Activated effector memory CD4-positive, alpha-beta T cell treated with anti-CD3 and anti-CD28 coated beads, Interleukin-2, amount 50 U/mL, for 16 hours (primary cell): ENCODE measurements around the gene BPI.
"Not testable (repeated sequence)": the region's sequence is repeated elsewhere in the genome, so short reads cannot be mapped to it uniquely, and the experiment has no call there.

Source experiments
- DNase-seq: peaks from one replicate; pipeline ENCODE4 v3.0.0-alpha.2; 2020

BPI gene

DNA sequence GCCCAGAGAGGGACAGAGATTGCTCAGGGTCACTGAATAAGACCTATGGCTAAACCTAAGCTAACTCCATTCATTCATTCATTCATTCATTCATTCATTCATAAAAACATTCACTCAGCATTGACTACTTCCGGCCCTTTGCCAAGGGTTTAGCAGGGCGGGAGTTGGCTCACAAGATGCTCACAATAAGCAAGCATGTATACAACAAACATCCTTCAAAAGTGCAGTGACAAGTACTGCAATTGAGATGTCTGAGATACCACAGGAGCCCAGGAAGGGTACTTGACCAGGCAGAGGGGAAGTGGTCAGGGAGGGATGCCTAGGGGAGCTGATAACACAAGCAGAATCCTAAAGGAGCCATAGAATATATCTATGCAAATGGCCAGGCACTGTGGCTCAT is 25.2 kb upstream of the BPI start:
- DNase-seq: no peak

DNA sequence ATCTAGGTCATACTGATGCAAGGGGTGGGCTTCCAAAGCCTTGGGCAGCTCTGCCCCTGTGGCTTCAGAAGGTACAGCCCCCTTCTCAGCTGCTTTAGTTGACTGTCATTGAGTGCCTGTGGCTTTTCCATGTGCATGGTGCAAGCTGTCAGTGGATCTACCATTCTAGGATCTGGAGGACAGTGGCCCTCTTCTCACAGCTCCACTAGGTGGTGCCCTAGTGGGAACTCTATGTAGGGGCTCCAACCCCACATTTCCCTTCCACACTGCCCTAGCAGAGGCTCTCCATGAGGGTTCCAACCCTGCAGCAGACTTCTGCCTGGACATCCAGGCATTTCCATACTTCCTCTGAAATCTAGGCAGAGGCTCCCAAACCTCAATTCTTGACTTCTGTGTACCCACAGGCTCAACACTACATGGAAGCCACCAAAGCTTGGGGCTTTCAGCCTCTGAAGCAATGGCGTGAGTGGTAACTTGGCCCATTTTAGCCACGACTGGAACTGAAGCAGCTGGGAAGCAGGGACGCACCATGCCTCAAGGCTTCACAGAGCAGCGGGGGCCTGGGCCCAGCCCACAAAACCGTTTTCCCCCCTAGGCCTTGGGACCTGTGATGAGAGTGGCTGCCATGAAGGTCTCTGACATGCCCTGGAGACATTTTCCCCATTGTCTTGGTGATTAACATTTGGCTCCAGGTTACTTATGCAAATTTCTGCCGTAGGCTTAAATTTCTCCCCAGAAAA is 22.6 kb upstream of the BPI start:
- peak; percentile 34 for DNase-seq

DNA sequence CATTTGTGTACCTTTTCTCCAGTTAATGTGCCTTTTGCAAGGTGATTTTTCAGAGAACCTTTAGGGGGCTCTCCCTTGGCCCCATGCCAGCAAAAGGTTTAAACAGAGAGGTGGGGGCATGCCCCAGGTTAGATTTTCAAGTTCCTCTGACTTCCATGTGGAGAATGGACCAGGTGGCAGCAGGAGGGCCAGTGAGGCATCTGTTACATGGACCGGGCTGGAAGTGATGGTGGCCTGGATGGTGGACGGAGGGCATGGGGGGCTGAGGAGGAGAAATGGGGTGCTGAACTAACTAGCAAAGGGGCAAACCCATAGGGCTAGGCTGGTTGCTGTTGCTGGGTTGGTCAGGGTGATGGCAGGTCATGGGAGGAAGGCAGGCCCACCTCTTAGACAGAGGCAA is 20.7 kb upstream of the BPI start:
- DNase-seq: peak; percentile 14

DNA sequence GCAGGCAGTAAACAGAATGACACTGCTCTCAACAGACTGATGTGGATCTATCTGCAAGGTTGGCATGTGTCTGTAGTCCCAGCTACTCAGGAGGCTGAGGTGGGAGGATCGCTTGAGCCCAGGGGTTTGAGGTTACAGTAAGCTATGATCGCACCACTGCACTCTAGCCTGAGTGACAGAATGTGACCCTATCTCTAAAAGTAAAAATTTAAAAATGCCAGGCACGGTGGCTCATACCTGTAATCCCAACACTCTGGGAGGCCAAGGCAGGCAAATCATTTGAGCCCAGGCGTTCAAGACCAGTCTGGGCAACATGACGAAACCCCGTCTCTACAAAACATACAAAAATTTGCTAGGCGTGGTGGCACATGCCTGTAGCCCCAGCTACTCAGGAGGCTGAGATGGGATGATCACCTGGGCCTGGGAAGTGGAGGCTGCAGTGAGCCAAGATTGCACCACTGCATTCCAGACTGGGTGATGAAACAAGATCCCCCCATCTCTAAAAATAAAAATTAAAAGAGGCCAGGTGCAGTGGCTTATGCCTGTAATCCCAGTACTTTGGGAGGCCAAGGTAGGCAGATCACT is 19.8 kb upstream of the BPI start:
- DNase-seq: not testable (repeated sequence)

DNA sequence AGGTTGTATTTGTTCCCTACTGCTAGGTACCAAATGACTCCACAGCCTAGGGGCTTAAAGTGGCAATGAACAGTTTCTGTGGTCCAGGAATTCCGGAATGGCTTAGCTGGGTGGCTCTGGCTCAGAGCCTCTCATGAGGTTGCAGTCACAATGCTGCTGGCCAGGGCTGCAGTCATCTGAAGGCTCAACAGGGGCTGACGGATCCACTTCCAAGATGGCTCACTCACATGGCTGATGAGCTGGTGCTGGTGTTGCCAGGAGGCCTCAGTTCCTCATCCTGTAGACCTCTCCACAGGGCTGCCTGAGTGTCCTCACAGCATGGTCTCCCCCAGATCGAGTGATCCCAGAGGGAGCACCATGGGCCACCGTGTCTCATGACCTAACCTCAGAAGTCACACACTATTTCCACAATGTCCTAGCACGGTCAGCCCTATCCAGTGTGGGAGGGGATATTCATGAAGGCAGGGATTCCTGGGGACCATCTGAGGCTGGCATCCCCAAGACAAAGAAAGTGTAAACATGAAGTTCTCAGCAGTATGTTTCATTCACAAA is 19.0 kb upstream of the BPI start:
- DNase-seq: peak; percentile 53

DNA sequence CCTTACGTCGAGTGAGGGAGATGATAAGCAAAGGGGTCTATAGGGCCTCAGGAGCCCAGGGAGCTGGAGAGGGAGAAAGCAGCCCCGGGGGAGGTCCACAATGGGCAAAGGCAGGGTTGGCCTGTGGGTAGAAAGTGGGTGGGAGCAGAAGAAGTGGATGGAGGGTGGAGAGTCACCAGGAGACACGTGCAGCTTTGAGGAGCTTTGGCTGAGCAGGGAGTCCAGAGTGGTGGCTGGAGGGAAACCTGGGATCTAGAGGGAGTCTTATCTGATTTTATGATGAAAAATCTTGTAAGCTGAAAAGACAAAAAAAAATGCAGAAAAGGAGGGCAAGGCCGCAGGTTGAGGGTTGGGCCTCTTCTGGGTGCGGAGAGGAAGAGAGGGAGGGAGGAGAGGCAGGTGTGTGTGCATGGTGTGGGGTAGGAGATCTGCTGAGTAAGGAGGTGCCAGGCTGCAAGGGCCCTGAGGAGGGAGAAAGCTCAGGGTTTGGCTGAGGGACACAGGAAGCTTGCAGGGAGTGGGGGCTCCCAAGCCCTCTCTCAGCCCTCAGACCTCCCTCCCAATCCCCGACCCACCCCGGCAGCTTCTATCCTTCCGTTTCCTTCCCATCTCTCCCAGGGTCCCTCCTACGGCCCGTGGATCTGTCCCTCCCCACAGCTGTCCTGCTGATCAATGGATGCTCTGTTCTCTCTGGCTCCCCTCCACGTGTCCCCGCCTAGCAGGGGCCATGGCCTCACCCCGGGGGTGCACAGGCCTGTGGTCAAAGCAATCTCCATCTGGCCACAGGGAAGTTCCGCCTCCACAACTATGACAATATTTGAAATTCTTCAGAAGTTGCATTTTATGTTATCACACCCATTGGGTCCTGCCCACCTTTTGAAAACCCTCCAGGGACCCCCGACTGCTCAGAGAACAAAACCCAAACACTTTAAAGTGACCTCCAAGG is 17.1 kb upstream of the BPI start:
- peak; percentile 42 for DNase-seq

DNA sequence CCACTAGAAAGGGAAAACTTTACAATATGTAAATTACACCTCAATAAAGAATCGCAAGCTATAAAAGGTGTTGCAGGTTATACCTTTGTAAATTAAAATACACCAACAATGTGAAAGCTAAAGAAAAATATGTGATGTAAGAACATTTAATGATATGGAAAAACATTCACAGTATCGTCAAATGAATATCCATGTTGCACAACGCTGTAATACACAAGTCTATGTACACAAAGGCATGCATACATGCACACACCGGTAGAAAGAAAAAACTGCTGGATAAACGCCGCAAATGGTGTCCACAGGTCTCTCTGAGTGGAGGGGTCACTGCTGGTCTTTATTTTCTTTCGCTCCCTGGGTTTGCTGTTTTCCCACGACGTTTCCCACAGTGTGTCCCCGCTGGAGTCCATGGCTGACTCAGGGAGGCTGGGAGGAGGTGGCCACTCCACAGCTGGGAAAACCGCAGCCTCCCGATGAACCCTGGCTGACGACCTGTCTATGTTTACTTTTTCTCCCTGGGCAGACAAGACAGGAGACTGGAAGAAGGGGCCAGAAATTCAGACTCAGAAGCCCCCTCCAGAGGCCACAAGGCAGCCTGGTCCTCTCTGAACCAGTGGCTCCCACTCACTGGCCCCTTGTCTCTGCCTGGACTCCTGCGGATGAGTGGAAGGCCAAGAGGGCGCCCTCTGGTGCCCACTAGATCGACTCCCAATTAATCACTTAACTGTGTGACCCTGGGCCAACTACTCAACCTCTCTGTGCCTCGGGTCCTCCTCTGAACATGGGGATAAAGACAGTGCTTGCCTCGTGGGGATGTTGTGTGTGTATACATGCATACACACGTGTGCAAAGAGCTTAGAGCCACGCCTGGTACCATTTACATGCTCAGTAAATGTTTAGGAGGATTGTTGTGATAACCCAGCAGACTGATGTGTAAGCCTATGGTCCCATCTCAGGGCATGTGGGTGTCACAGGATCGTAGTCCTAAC is 12.8 kb upstream of the BPI start:
- DNase-seq: peak; percentile 41

DNA sequence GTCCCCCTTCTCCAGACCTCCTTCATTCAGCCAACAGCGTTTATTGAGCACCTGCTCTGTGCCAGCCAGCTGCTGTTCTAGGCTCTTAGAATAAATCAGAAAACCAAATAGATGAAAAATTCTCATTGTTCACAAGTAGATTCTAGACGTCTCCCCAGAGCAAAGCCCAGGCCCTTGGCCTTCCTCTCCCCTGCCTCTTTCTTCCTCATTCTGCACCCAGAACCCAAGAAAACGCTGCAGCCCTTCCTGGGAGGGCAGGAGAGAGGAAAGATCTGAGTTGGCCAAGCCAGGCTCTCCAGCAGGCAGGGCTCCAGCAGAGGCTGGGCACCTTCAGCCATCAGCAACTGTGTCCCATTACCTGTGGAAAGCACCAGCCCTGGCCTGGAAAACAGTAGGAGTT is 12.0 kb upstream of the BPI start:
- no peak for DNase-seq

DNA sequence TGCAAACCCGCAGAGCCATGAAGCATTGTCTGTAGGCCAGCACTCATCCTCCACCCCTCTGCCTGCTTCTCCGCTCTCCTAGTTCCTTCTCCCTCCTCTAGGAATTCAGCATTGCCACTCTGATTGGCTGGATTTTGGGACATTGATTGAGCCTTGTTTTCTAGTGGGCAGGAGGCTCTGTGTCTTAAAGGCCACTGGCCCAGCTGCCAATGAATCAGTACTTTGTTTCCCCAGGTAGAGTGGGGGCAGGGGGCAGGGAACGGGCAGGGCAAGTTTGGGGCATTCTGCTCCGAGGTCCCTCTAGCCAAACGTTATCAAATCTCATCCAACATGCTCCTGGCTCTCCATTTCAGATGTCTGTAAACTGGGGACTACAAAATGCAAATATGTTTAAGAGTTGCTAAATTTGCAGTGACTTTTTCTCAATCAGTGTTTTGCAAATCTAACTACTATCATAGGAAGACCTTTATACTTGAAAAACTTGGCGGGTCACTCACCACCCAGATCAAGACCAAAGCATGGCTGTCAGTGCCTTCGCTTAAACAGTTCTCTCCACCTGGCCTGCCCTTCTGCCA is 10.4 kb upstream of the BPI start:
- DNase-seq: no peak

DNA sequence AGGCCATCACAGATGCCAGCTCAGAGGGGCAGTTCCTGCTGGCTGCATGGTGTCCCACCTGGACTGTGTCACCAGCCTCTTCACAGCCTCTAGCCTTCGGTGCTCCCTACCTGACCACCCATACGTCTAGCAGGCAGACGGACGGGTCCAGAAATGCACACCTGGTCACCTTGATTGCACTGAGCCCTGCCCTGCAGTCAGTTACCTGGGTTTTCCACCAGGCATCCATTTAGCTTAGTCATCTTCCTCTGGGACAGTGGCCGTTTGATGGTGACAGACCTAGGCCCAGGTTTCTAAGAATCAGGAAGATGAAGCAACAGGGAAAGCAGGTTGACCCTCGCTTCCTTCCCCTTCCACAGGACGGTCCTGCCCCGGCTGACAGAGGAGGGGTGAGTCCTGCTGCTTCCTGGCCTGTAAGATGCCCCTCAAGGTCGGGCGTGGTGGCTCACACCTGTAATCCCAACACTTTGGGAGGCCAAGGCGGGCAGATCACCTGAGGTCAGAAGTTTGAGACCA is 9.8 kb upstream of the BPI start:
- DNase-seq: no peak

DNA sequence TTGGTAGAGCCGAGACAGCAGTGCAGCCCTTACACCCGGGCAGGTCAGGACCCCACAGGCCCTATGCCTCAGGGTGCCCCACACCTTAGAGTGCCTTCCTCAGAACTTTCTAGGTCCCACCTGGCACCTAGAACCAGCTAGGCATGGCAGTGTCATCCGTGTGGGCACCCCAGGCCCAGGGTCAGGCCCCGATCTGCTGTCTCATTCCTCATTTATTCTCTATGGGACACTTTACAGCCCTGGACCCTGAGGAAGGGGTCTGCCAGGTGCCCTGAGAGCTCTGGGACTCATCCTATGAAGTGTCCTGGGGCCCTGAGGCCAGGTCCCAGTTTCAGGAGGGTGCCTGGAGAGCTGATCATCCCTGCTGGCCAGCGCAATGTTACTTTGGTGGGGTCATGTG is 8.1 kb upstream of the BPI start:
- peak; percentile 30 for DNase-seq

DNA sequence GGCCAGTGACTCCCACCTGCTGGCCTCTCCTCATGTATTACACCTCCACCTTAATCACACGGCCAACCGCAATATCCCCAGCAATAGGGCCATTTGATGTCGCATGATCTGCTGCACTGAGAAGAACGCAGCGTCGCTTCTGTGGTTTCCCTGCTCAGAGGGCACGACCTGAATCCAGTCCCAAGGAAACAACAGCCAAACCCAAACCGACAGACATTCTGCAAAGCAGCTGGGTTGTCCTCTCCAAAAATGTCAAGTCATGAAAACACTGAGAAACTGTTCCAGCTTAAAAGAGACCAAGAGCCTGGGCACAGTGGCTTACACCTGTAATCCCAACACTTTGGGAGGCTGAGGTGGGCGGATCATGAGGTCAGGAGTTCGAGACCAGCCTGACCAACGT is 7.5 kb upstream of the BPI start:
- no peak for DNase-seq

DNA sequence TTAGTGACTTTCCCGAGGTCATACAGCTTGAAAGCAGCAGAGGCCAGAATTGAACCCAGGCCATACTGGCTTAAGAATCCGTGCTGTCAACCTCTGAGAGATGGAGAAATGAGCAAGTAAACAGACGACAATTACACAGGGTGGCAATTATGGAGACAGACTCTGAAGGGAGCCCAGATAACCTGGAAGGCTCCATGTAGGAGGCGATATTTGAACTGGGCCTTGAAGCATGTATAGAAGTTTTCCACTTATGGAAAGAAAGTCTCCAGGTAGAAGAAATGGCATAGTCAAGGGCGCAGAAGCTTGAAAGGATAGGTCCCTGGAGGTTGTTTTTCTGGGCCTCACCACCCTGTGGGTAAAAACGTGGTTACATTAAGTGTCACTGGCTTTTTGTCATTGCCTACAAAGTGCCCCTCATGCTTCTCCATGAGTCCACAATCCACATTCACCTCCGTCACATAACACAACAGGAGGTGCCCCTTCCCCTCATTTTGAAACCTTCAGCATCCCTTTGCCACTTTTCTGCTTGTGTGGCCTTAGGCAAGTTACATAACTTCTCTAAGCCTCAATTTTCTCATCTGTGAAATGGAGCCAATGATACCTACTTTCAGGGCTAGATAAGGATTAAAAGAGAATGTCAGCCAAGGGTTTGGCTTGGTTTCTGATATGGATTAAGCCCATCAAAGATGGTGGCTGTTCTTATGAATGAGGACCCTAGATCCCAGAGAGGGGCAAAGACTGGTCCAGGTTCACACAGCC is 5.9 kb upstream of the BPI start:
- no peak for DNase-seq

DNA sequence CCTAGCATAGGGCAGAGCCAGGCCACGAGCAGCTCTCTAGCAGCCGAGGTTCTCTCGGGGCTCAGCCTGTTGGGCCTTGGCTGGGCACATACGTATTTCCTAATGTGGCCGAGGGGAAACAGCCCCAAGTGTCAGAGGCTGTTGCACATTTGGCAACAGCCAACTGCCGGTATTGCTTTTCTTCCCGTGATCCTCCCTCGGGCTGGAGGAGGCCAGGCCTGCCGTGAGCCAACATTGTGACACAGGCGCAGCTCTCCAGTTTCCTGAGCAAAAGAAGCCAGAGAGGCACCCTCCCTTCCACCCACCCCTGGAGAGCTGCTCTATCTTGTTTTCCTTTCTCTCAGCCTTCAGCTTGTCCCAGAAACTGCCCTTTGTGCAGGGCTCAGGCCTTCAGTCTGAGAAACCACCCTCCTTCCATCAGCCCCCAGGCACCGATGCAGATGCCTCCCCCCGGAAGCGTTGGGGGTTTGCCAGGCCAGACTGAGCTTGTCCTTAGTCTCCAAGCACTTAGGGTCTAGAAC is 5.1 kb upstream of the BPI start:
- DNase-seq: peak; percentile 53

DNA sequence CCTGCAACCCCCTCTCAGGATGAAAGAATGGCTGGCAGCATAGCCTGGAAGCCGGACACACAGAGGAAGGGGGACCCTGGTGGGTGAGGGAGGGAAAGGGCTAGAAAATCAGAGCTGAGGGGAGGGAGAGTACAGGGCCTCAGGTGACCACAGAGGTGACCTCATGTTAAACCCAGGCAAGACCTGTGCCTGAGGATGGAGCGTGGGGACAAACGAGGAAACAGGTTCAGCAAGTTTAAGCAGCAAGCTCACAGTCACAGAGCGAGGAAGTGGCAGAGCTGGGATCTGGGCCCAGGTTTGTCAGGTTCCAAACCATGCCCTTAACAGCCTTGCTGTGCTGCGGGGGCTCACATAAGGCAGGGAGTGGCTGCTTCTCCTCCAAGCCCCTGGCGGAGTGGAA is 4.0 kb upstream of the BPI start:
- DNase-seq: no peak

DNA sequence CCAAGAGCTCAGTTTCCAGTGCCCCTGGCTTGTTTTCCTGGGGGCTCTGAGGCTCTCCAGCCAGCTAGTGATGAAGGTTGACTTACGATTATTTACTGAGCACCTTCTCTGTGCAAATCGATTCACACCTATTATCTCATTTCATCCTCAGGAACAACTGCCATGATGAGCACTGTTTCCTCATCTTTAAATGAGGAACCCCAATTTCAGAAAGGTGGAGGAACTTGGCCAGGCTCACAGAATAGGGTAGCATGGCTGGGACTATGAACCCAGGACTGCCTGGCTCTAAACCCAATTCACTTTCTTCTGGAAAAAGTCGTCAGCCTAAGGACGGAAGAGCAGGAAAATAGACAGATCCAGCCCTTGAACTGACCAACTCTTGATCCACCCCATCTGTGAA is 3.5 kb upstream of the BPI start:
- DNase-seq: peak; percentile 31

DNA sequence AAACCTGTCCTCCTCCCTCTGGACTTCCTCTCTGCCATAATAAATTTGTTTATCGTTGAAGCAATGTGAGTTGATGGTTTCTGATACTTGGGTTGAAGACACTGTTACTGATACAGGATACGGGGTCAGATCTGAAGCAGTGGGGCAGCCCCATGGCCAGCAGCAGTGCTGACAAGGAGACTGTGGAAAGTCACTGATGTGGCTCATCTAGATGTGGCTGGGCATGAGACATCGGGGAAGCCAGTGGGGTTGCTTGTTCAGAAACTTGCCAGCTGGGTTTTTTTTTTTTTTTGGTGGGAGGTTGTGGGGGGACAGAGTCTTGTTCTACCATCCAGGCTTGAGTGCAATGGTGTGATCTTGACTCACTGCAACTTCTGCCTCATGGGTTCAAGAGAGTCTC is 2.6 kb upstream of the BPI start:
- DNase-seq: peak; percentile 27

DNA sequence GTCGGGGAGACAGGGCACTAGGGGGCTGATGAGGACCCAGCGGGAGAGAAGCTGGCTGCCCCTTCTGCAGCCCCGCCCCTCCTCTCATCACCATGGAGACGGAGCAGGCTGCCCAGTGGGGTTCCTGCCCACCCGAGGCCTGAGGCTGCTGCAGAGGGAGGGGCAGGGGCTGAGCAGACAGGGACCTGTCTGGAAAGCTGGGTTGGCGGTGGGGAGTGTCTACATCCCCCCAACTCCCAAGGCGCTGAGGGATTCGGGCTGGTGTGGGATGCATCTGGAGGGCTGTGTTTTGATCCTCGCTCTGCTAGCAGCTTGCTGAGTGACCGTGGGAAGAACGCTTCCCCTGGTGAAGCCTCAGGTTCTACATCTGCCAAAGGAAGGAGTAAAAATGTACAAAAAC is 1.2 kb upstream of the BPI start:
- peak; percentile 36 for DNase-seq

DNA sequence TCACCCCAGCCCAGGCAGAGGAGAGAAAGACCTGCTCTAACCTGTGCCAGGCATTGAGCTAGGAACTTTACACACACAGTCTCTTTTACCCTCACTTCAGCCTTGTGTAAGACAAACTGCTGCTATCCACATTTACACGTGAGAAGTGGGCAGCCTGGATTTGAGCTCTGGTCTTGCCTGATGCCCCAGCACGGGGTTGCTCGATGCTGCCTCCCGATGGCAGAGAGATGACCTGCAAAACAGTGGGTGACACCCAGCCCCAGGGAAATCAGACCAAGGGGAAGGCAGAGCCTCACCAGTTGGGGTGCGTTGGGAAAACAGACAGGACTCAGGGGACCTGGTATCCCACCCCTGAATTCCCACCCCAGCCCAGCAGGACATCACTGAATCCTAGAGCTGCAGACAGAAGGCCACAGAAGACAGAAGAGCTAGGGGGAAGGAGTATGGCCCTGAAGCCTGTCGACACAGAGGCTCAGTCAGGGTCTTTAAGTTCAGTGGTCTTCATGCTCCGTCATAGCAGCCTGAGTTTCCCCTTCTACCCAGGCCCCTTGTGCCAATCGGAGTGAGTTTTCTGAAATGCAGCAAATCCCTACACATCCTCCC is 990 bp downstream of the BPI start:
- no peak for DNase-seq

DNA sequence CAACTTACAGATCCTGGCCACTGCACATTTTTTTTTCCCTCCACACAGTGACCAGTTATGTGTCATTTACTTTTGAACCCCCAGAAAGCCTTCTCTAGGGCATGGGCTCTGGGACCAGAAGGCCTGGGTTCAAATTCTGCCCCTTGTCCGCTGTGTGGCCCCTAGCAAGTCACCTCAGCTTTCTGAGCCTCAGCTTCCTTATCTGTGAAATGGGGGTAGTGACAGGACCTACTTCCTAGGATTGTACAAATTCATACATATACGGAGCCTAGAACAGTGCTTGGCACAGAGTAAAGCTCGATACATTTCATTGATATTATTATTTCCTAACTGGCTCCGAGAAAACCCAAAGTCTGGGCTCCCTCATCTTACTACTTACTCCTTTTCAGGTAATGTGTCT is 1.6 kb downstream of the BPI start:
- peak; percentile 9 for DNase-seq
